GM21786 (cell line): ENCODE measurements around the gene ESRRA.

Experiments used
- ATAC-seq: cut with Tn5 transposase; IDR thresholded peaks from one replicate; pipeline ENCODE4 v1.9.1; 2021; ENCODE audit not compliant: unreplicated experiment

The ESRRA gene

GRCh38 chr11:64291262-64291751, 14.0 kb upstream of the ESRRA start, which contains the start of gene KCNK4:
KCNK4 (plus strand) TSS chr11:64291302; CDS start chr11:64293019, 1,717 bp downstream.
- no peak for ATAC-seq

GRCh38 chr11:64291752-64292459, 13.4 kb upstream of the ESRRA start:
- ATAC-seq, result no peak

- no peak for ATAC-seq
Observed at GRCh38 chr11:64292460-64293254, 12.7 kb upstream of the ESRRA start.

- ATAC-seq, result no peak
Observed at GRCh38 chr11:64294774-64295173, 10.6 kb upstream of the ESRRA start.

GRCh38 chr11:64295760-64296159, 9.6 kb upstream of the ESRRA start:
- ATAC-seq, result no peak

GRCh38 chr11:64296236-64296635, 9.1 kb upstream of the ESRRA start:
- no peak for ATAC-seq

GRCh38 chr11:64296830-64297698, 8.3 kb upstream of the ESRRA start:
- ATAC-seq, result no peak

- ATAC-seq, result no peak
Observed at GRCh38 chr11:64297699-64298358, 7.5 kb upstream of the ESRRA start.

- ATAC-seq, result no peak
Observed at GRCh38 chr11:64298966-64299846, 6.1 kb upstream of the ESRRA start.

GRCh38 chr11:64299847-64300648, 5.3 kb upstream of the ESRRA start, which contains the start of gene CATSPERZ:
CATSPERZ (plus strand) TSS chr11:64300358; CDS start chr11:64300411, 53 bp downstream.
- no peak for ATAC-seq

GRCh38 chr11:64303109-64304031, 2.0 kb upstream of the ESRRA start:
- ATAC-seq, result no peak

GRCh38 chr11:64304032-64304315, 1.4 kb upstream of the ESRRA start:
- no peak for ATAC-seq

GRCh38 chr11:64304316-64305072, 830 bp upstream of the ESRRA start:
- peak; percentile 22 for ATAC-seq

GRCh38 chr11:64305691-64306562, 603 bp downstream of the ESRRA start:
- ATAC-seq, result peak; percentile 28

- no peak for ATAC-seq
Observed at GRCh38 chr11:64306563-64306875, 1.2 kb downstream of the ESRRA start.

GRCh38 chr11:64306876-64307622, 1.7 kb downstream of the ESRRA start:
- no peak for ATAC-seq
